GM18498 (cell line): ENCODE results near the gene ASCL4.

Experiments used
- ATAC-seq: cut with Tn5 transposase; IDR thresholded peaks from one replicate; pipeline ENCODE4 v1.9.1; 2021; ENCODE audit warnings: mild to moderate bottlenecking, moderate library complexity; ENCODE audit not compliant: unreplicated experiment

The ASCL4 gene

DNA sequence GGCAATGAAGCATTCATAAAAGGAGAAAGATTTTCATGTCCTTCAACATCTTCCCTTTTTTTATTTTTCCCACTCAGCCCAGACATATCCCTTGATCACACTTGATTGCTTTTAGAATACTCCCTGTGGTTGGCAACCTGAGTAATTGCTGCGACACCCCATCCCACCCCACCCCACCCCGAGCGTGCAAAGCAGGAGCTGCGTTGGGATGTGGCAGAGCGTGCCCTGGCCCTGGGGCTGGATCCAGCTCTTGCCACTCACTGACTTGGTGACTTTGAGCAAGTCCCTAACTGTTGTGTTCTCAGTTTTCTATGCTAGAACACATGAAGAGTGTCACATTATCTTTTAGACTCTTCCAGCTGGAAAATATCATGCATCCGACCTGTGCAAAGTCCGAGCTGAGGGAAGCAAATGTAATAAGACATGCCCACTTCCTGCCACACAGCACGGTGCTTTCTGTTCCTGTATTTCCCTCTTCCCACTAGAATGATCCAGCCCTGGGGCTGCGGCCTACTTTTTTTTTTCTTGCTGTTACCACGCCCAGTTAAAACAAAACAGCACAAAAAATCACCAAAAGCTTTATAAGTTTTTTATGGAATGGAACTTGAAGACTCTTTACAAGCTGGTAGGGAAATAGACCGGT, 4.0 kb downstream of the ASCL4 start:
- no peak for ATAC-seq

DNA sequence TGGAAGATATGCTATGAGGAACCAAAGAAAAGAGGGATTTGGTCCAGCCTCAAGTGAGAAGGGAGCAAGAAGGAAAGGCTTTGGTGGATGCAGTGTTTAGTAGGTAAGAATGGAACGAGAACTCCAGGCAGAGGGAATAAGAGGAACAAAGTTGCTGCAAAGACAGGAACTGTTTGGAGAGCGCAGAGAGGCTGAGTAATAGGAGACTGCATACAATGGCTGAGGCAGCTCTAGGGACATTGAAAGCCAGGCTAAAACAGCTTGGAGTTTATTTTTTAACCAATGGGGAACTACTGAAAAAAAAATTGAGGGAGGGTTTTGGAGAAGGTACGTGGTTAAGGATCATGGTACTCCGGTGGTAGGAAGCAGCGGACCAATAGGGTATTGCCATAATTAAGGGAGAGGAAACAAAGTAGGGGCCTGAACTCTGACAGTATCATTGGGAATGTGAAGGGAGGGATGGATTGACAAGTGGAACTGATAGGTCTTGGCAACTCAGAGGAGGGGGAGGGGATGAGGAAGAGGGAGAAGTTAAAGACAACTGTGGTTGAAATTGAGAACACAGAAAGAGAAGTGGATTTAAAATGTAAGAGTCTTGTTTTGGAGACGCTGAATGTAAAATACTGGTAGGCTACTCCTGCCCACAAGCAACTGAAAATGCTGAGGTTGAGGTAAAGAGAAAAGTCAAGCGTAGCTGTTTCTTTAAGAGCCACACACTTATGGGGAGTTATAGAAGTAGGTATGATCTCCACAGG, 4.8 kb downstream of the ASCL4 start:
- peak; percentile 74 for ATAC-seq

DNA sequence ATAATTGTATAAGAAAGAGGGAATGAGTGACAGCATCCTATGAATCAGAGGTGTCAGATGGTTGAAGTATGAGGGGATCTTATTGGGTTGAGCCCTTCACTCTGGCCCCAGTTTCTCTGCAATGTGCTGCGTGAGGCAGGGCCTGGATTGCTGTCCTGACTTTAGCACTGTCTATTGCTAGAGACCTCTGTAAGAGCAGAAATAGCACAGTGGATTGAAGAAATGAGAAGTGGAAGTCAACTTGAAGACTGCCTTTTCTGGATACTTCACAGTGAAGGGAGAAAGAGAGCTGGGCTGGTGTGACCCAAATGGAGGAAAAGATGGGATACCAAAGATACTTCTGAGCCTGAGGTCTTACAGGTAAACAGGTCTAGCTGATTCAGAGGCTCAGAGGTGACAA, 5.8 kb downstream of the ASCL4 start:
- ATAC-seq: no peak

DNA sequence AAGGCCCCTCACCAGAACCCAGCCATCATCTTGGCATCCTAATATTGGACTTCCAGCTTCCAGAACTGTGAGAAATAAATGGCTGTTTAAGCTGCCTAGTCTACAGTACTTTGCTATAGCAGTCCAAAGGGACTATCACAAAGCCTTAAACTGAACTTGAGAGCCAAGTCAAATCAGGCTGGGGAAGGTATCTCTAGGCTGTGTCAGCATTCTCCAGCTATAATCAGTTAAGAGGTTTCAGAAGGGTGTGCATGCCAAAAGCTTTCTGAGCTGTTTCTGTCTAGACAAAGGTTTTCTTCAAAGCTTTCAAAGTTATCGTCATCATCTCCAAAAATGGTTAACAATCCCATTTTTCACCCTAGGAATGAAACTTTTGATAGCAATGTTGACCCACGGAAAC, 7.6 kb downstream of the ASCL4 start:
- ATAC-seq: no peak

DNA sequence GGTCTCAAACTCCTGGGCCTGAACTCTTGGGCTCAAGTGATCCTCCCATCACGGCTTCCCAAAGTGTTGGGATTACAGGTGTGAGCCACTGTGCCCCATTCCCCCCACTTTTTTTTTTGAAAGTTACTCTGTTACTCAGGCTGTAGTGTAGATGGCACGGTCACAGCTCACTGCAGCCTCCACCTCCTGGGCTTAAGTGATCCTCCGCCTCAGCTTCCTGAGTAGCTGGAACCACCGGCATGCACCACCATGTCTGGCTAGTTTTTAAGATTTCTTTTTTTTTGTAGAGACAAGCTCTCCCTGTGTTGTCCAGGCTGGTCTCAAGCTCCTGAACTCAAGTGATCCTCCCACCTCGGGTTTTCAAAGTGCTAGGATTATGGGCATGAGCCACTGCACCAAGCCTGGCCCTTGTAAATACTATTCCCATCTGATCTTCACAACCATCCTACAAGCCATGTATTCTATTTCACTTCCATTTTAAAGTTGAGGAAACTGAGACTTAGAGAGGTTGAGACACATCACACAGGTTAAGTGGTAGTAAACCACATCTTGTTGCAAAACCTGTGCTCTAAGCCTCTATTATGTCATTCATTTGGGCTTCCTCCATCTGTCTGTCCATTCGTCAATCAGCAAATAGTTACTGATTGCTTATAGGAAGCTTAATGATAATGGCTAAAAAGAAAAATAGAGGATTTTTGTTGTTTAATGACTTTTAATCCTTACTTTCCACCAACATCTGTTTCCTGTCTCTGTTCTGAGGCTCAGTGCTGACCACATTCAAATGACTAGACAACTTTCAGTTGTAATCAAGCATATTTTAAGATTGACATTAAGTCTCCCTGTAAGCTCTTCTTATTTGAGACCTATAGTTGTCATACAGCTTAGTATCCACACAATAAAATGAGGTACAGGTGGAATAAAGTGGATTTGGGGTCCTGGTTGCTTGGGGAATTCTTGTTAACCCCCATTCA, 9.2 kb downstream of the ASCL4 start:
- peak; percentile 68 for ATAC-seq

DNA sequence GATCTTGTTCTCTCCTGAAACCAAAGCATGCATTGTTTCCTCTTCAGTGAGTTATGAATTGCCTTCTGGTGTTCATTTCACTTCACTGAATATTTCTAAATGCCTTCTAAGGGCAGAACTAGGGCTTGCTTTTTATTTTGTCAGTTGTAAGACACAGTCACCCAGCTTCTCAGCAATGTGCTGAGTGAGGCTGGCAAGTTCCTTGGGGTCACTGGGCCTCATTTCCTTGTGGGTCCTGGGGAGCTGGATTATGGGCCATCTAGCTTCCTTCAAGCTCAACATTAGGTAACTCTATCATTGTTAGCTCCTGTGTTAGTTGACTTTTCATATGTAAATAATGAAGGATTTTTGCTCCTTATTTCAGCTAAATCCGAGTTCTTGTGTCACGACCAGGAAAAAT, 13.8 kb downstream of the ASCL4 start:
- ATAC-seq: no peak

DNA sequence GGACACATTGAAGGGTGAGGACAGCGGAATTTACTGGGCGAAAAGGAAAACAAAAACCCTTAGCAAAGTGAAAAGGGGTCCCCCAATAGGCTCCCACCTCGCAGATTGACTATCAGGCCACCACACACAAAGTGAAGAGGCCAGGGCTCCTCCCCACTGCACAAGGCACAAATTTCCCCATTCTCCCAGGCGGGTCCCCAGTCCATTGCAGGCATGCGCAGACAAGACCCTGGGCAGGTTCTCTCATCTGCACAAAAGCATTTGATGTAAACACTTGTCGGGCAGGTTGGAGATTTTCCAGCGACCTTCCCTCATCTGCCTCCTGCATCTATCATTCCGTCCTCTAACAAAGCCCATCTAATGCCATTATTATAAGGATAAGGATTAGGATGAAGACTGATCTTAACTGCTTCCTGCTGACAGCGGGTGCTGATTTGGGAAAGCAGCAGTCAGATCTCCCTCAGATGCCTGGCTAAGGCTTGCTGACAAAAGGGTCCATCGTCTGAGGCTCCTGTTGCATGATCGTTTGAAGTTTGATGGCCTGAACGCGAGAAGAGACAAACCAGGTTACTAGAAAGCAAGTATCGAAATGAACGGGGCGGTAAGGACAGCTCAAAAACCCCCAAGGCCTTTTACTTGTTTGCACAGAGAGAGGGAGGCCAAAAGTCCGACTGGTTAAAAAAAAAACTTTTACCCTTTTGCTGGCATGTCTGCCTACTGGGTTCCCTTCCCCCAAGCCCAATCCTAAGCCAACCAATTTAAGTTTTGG, 14.4 kb downstream of the ASCL4 start:
- ATAC-seq: no peak

DNA sequence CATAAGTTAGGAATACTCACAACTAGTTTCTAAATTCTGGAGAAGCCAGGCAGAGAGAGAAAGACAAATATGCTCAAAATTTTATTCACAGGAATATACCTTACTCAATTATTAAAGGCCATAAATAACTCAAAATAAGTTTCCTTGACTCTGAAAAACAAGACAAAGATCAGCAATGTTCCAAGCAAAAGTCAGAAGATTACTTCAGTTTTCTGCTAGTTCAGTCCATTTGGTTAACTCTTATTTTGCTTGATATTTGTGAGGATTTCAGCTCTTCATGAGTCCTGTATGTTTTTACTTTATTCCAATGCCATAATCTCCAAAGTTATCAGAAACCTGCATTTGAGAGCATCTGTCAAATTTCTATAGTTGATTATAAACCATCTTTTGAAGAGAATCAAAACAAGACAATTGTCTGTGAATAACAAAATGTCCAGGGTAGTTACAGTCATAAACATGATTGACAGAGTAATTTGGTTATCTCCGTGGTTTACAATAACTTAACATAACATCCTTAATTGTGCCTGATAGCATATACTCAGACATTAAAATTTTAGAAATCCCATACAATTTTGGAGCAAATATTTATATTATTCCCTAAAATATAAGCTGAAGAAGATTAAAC, 17.1 kb downstream of the ASCL4 start:
- no peak for ATAC-seq

DNA sequence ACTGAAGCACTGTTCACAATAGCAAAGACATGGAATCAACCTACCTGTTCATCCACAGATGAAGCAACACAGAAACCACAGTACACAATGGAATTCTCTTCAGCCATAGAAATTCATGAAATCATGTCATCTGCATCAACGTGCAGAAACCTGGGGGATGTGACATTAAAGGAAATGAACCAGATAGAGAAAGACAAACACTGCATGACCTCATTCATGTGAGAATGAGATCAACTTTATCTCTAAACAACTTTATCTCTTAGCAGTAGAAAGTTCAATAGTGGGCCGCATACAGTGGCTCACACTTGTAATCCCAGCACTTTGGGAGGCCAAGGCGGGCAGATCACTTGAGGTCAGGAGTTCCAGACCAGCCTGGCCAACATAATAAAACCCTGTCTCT, 19.9 kb downstream of the ASCL4 start:
- ATAC-seq: no peak

DNA sequence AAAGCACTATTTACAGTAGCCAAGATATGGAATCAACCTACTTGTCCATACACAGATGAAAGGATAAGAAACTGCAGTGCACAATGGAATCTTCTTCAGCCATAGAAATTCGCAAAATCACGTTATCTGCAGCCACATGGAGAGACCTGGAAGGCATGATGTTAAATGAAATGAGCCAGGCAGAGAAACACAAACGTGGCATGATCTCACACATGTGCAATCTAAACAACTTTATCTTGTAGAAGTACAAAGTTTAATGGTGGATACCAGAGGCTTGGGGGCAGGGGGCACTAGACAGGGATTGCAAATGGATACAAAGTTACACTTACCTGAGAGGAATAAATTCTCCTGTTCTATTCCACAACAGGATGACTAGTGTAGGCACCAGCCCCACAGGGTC, 24.1 kb downstream of the ASCL4 start:
- no peak for ATAC-seq

DNA sequence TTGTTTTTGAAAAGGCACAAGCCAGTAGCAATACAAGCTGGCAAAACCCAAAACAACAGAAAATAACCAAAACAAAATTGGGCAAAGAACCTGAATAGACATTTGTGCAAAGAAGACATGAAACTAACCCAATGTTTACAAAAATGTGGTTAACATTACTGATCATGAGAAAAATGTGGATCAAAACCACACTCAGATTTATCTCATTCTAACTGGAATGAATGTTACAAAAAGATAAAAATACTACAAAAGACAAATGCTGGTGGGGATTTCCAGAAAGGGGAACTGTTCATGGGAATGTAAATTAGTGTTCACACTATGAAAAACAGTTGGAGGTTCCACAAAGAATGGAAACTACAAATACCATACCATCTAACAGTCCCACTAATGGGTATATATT, 26.6 kb downstream of the ASCL4 start:
- ATAC-seq: no peak

DNA sequence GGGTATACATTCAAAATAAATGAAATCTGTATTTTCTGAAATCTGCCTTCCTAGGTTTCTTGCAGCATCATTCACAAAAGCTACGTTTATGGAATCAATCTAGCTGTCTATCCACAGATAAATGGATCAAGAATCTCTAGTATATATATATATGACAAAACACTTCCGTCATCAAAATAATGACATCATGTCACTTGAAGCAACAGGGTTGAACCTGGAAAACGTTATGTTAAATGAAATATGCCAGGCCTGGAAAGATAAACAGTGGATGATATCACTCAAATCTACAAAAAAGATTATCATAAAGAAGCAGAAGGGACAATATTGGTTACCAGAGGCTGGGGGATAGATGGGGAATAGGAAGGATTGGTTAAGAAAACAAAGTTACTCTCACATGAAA, 28.6 kb downstream of the ASCL4 start:
- ATAC-seq: no peak

DNA sequence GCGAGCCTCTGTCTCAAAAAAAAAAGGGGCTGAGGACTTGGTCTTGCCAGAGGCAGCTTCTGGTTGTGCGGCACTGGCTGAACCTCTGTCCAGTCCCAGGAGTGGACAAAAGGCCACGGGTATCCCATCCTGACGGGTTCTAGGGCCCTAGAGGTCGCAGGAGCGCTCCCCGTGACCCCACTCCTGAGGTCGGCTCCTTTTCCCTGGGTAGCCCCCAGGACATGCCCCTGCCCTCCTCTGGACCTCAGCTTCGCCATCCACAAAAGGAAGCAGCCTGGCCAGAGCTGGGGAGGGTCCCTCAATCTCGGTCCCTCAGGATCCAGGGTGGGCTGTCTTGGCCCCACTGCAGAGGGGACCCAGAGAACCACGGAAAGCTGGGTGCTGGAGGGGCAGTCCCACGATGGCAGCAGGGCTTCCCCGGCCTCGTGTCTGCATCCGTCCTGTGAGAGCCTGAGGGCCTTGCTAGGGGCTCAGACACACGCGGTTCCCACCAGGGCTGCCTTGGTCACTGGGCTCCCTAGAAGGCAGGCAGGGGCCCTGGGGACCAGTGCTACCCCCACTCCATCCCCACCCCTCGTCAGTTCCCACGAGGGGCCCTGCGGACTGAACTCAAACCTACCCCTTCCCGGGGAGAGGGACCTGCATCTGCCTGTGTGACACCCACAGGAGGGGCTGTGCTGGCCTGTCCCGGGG, 31.1 kb downstream of the ASCL4 start:
- ATAC-seq: no peak

DNA sequence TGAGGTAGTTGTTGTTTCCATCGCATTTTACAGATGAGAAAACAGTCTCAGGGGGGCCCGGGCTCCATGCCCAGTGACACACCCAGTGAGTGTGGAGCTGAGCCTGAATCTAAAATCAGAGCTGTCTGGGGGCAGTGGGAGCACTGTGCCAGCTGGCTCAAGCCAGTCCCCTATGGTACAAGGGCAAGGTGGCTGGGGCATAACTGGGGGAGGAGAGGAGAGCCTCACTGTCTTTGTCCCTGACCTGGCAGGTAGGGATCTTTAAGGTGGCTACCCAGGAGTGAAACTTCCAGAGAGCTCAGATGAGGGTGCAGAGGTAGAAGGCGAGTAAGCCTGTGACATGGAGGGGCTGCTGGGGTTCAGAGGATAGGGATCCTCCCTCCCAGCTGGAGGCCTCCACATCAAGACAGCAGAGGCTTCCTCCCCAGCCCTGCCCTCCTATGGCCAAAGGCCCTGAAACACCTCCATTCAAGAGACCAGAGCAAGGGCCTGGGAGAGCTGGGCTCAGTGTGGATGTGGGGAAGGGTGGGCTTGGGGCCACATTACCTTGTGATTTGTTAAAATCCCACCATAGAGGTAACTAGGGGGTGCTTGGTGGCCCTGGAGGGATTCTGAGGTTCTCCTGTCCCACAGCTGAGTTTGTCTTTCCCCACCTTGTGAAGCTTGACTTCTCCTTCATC, 33.1 kb downstream of the ASCL4 start:
- ATAC-seq: no peak

DNA sequence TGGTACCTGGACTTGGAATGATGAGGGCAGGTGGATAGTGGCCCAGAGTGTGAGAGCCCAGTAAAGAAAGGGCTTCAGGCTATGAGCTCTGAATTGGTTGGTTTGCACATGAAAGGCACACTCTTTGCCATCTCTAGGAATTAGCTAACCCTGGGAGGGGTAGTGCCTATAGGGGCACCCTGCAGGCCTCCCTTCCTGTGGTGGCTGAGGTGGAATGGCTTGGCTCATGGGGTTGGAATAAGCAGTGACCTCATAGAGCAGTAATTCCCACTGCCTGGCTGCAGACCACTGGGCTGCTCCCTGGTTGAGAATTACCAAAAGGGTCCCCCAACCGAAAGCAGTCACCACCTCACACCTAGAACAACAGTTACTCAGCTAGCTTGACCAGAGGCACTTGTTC, 42.7 kb downstream of the ASCL4 start:
- no peak for ATAC-seq

DNA sequence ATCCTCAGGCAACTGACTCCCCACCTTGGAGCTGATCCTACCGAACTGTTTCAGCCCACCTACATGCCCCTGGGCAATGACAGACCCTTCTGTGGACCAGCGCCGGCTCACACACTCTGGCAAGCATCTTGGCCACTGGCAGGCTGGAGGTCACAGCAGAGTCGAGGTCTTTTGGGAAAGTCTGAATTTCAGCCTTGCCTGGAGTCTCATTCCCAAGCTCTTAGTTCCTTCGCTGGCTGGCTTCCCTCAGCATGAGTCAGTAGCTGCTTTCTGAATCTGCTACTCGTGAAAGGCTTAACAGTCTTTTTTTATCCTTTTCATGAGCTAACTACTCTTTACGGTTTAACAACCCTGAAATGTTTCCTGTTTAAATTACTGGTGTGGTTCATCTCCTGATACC, 44.5 kb downstream of the ASCL4 start:
- no peak for ATAC-seq

DNA sequence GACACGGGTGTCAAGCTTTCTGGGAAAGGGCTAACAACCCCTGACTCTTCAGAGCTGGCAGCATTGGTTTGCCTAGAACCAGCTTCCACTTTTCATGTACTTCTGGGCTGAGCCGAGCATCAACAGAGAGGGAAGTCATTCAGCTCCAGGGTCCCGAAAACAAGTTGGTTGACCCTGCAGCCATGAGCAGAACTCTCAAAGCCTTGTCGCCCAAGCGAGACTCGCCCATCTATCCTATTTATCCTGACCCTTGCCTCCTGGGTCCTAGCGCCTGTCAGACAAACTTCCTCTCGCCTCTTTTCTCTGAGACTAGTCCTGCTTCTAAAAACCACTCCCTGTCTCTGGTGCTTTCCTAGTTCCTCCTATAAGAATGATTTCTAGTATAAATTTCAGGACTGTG, 47.9 kb downstream of the ASCL4 start:
- no peak for ATAC-seq
